Mesothelial cell of epicardium (in vitro differentiated cells): ENCODE results near the gene AHRR. TPM values are rescaled to one million over a fixed set of nuclear protein-coding genes. Genes with fewer than 3 reads are reported as not detected.

Experiments used
- DNase-seq, 2 experiments: peaks; one replicate each; pipeline ENCODE4 v3.0.0; 2021; ENCODE audit warnings: low spot score in 2 of 2; ENCODE audit not compliant: unreplicated experiment in 2 of 2
- H3K27ac Mint-ChIP-seq: 2 replicates; pipeline ENCODE4 v1.8.0; 2021; ENCODE audit warnings: mixed read lengths
- H3K27me3 Mint-ChIP-seq: 2 replicates; pipeline ENCODE4 v1.8.0; 2021; ENCODE audit warnings: low read depth, mixed read lengths
- H3K36me3 Mint-ChIP-seq: 2 replicates; pipeline ENCODE4 v1.8.0; 2021; ENCODE audit warnings: mixed read lengths
- H3K4me1 Mint-ChIP-seq: 2 replicates; pipeline ENCODE4 v1.8.0; 2021; ENCODE audit warnings: mixed read lengths
- H3K4me3 Mint-ChIP-seq: 2 replicates; pipeline ENCODE4 v1.8.0; 2021; ENCODE audit warnings: mild to moderate bottlenecking, moderate library complexity, mixed read lengths
- H3K9me3 Mint-ChIP-seq: 2 replicates; pipeline ENCODE4 v1.8.0; 2021; ENCODE audit warnings: mixed read lengths
- total RNA-seq: library from RNA; stranded (reverse); gene quantifications from 3 replicates; pipeline ENCODE4 v1.2.1, GENCODE V29; 2021
- TF ChIP-seq, protein P1 (sequence below): fragments of 200-600 bp; sonication (generic); IDR thresholded peaks from one replicate; pipeline ENCODE4 v1.5.0; 2021; ENCODE audit warnings: antibody characterized with exemption; ENCODE audit not compliant: unreplicated experiment

AHRR gene
- total RNA-seq, 1 donor from 2014 or later, result 12.7 TPM

DNA sequence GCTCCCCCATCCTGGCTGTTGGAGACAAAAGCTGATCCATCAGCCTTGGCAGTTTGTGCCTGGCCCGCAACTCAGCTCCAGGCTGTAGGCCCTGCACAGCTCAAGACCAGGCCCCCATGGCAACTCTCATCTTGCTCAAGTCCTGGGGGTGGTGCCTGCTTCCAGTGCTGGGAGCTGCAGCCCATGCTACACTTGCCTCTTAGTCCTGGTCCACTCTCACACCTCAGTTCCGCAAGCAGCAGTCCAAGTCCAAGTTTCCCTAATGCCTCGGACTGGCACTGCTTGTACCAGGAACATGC, 14.2 kb downstream of the AHRR start:
- Mint-ChIP-seq H3K27me3 (peaks cover 38% of the 10 kb centered on the region), H3K27ac (no peak overlapping the region), H3K36me3 (no peaks in the 10 kb centered on the region), H3K4me3 (no peak overlapping the region), H3K9me3 (no peaks in the 10 kb centered on the region), H3K4me1 (peaks cover 3% of the 10 kb centered on the region)
- DNase-seq, result no peak
- TF ChIP-seq, protein P1, sequence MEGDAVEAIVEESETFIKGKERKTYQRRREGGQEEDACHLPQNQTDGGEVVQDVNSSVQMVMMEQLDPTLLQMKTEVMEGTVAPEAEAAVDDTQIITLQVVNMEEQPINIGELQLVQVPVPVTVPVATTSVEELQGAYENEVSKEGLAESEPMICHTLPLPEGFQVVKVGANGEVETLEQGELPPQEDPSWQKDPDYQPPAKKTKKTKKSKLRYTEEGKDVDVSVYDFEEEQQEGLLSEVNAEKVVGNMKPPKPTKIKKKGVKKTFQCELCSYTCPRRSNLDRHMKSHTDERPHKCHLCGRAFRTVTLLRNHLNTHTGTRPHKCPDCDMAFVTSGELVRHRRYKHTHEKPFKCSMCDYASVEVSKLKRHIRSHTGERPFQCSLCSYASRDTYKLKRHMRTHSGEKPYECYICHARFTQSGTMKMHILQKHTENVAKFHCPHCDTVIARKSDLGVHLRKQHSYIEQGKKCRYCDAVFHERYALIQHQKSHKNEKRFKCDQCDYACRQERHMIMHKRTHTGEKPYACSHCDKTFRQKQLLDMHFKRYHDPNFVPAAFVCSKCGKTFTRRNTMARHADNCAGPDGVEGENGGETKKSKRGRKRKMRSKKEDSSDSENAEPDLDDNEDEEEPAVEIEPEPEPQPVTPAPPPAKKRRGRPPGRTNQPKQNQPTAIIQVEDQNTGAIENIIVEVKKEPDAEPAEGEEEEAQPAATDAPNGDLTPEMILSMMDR, result no peak

DNA sequence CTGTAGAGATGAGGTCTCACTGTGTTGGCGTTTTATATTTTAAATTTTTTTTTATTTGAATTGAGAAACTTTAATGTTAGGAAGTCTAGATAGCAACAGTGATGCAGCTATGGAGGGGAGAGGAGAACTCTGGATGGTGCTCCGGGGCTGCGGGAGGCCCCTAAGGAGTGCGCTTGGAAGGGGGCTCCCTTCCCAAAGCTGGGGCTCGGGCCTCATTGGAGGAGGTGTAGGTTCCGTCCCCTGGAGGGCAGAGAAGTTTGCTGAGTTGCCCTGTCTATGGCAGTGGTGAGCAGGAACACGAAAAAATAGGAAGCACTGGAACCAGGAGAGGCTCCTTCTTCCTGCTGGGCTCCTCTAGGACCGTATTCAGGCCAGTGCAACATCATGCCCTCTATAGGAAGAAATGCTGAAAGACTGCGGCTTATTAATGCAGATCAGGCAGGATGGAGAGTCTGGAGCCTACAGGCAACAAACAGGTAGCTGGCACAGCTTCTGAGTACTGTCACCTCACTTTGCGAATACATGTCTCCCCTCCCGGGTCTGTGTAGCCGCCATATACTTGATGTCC, 16.1 kb downstream of the AHRR start:
- peaks cover 8% of the 10 kb centered on the region for H3K9me3 Mint-ChIP-seq
- no peak overlapping the region for H3K27ac Mint-ChIP-seq
- peaks cover 4% of the 10 kb centered on the region for H3K4me1 Mint-ChIP-seq
- no peak overlapping the region for H3K4me3 Mint-ChIP-seq
- peaks cover under 1% of the 10 kb centered on the region for H3K36me3 Mint-ChIP-seq
- peaks cover 34% of the 10 kb centered on the region for H3K27me3 Mint-ChIP-seq
- no peak for DNase-seq
- TF ChIP-seq, protein P1, result no peak

DNA sequence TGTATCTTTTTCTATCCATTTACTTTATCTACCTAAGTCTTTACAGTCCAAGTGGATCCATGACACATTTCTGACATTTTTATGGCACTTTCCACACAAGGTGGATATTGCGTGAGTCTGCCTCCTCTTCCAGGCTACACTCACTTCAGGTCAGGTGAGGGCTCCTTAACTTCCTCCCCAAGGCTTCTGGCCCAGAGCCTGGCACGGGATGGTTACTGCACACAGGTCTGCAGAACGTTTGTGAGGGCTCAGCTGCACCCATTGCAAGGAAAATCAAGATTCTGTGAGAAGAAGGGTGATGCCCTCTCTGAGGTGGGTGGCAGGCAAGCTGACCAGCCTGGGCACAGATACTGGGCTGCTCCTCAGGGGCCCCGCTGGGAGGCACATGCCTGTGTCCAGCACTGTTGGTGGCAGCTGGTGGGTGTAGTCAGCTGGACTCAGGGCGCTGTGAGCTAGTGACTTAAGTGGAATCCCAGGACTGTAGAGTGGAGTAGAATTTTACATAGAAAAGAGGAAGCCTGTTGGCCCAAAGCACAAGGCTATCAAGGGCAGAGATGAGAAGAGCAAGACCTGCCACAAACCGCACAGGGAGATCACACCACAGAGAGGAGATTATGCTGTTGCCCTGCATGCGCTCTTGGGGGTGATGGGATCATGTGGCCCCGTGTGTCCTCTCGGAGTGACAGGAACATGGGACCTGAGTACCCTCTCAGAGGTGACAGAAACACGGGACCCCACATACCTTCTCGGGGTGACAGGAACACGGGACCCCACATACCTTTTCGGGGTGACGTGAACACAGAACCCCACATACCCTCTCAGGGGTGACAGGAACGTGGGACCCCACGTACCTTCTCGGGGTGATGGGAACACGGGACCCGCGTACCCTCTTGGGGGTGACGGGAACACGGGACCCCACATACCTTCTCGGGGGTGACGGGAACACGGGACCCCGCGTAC, 21.3 kb downstream of the AHRR start:
- H3K4me3 Mint-ChIP-seq, result peak overlapping the region; percentile 59
- peaks cover 27% of the 10 kb centered on the region for H3K27me3 Mint-ChIP-seq
- TF ChIP-seq, protein P1, result no peak
- DNase-seq, result no peak
- peaks cover 3% of the 10 kb centered on the region for H3K36me3 Mint-ChIP-seq
- H3K9me3 Mint-ChIP-seq, result peaks cover 11% of the 10 kb centered on the region
- peaks cover 8% of the 10 kb centered on the region for H3K4me1 Mint-ChIP-seq
- peak overlapping the region; percentile 53 for H3K27ac Mint-ChIP-seq

DNA sequence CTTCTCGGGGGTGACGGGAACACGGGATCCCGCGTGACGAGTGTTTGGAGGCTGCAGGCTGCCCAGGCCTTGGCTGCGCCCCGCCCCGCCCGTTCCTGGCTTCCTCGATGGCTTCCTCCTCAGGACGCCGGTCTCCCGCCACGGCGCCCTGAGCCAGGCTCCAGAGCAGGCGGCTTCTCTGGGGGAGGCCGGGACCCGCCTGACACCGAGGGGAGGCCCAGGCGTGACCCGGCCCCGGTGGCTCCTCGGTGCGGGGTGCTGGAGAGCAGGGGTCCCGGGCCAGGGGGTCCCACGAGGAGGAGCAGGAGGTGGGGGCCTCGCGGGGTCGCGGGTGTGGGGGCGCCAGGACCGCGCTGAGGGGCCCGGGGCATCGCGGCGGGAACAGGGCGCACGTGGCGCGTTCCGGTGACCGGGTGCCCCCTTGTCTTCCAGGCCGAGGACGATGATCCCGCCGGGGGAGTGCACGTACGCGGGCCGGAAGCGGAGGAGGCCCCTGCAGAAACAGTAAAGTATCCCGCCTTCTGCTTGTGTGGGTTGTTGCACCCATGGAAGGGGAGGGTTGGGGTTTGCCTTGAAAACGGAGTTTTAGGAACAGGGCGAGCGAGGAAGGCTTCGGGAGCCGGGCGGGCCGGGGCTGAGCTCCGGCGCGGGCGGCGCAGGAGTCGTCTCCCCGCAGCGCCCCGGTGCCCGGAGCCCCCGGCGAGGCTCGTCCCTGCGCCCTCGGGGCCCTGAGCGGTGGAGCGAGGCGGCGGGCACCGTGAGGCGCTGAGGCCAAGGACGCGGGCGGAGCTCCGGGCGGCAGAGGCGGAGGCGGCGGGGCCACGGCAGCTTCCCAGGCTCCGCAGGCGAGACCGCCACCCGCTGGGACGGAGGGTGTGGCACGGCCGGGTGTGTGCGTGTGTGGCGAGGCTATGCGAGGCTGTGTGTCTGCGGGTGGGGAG, 22.2 kb downstream of the AHRR start:
- Mint-ChIP-seq H3K9me3 (peaks cover 11% of the 10 kb centered on the region), H3K36me3 (peaks cover 3% of the 10 kb centered on the region), H3K4me3 (peak overlapping the region; percentile 65), H3K27me3 (peaks cover 32% of the 10 kb centered on the region), H3K27ac (peak overlapping the region; percentile 66), H3K4me1 (peaks cover 5% of the 10 kb centered on the region)
- peak in 1 of 2 experiments; percentile 68 for DNase-seq
- TF ChIP-seq, protein P1, result no peak

DNA sequence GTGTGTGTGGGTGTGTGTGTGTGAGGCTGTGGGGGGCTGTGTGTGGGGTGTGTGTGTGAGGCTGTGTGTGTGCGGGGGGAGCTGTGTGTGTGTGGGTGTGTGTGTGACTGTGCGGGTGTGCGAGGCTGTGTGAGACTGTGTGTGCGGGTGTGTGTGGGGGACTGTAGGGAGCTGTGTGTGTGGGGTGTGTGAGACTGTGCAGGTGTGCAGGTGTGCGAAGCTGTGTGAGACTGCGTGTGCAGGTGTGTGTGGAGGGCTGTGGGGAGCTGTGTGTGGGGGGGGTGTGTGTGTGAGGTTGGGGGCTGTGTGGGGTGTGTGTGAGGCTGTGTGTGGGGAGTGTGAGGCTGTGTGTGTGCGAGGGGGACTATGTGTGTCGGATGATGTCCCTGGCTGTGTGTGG, 23.2 kb downstream of the AHRR start:
- Mint-ChIP-seq H3K36me3 (peaks cover 3% of the 10 kb centered on the region), H3K27me3 (peaks cover 37% of the 10 kb centered on the region), H3K4me3 (no peak overlapping the region), H3K9me3 (peaks cover 11% of the 10 kb centered on the region), H3K27ac (no peak overlapping the region), H3K4me1 (peaks cover 5% of the 10 kb centered on the region)
- no peak for DNase-seq
- TF ChIP-seq, protein P1, result no peak
